ENCODE data around the gene FAM13A. TPM values are rescaled to one million over a fixed set of nuclear protein-coding genes. Genes with fewer than 3 reads are reported as not detected.

Gene FAM13A
- total and polyA plus RNA-seq, 2 experiments from 2014 or later: 19.3 to 44.2 TPM

DNA sequence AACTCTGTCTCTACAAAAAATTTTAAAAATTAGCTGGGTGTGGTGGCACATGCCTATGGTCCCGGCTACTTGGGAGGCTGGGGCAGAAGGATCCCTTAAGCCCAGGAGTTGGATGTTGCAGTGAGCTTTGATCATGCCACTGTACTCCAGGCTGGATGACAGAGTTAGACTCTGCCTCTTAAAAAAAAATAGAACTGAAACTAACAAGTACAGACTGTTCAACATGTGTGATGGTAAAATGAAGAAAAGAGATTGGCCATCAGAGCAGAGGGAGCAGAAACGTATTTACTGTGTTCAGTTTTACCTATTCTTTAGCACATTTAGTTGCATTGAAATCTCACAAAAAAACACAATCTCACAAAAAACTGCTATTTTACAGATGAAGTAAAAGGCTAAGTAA is 281.5 kb downstream of the FAM13A start:
- Histone ChIP-seq H3K79me2 (no peaks in the 10 kb centered on the region), H4K20me1 (ENCODE audit: insufficient read depth, poor library complexity, severe bottlenecking) (no peaks in the 10 kb centered on the region), H3K9me2 (replicated peaks; ENCODE audit: insufficient read depth) (no peaks in the 10 kb centered on the region), H2AFZ (no peak overlapping the region), H3K9me3 (ENCODE audit: low read depth) (no peaks in the 10 kb centered on the region), H3K36me3 (replicated peaks; ENCODE audit: insufficient read depth, low read depth) (no peaks in the 10 kb centered on the region), H3K4me1 (ENCODE audit: insufficient read depth) (no peaks in the 10 kb centered on the region), H3K27ac (no peak overlapping the region), H3K4me2 (no peak overlapping the region), H3K27me3 (no peaks in the 10 kb centered on the region), H3K4me3 (no peak overlapping the region)
- WGBS (ENCODE audit: low lambda C conversion rate, missing lambda C conversion rate): 96% methylated on average over 2 of the region's 2 CpGs
- no peak for DNase-seq (ENCODE audit: low spot score)
- no peak for TF ChIP-seq CTCF (IDR thresholded peaks at IDR 0.05; ENCODE audit: poor library complexity)
- TF ChIP-seq EZH2phosphoT487 (IDR thresholded peaks at IDR 0.05; ENCODE audit: low read depth, severe bottlenecking, unreplicated experiment): no peak
- TF ChIP-seq EZH2 (IDR thresholded peaks at IDR 0.05; ENCODE audit: borderline replicate concordance): no peak

DNA sequence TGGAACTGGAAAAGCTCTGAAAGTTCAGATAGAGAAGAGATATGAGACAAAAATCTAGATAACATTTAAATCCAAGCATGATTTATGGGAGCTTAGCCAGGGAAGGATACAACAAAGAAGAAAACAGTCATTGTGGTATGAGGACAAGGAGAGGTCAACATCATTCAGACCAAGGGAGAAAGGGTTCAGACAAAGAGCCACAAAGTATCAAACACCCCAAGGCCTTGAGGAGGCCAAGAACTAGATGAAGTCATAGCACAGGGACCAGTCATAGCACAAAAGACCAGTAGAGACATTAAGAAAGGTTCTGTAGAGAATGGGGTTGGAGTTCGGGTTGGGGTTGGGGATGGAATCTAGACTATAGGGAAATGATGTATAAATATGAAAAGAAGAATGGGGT is 282.0 kb downstream of the FAM13A start:
- Histone ChIP-seq H3K79me2 (no peaks in the 10 kb centered on the region), H3K4me2 (no peak overlapping the region), H3K4me1 (ENCODE audit: insufficient read depth) (no peaks in the 10 kb centered on the region), H3K4me3 (no peak overlapping the region), H3K36me3 (replicated peaks; ENCODE audit: insufficient read depth, low read depth) (no peaks in the 10 kb centered on the region), H3K27me3 (no peaks in the 10 kb centered on the region), H3K9me3 (ENCODE audit: low read depth) (no peaks in the 10 kb centered on the region), H3K27ac (no peak overlapping the region), H3K9me2 (replicated peaks; ENCODE audit: insufficient read depth) (no peaks in the 10 kb centered on the region), H4K20me1 (ENCODE audit: insufficient read depth, poor library complexity, severe bottlenecking) (no peaks in the 10 kb centered on the region), H2AFZ (no peak overlapping the region)
- TF ChIP-seq EZH2 (IDR thresholded peaks at IDR 0.05; ENCODE audit: borderline replicate concordance): no peak
- TF ChIP-seq CTCF (IDR thresholded peaks at IDR 0.05; ENCODE audit: poor library complexity): no peak
- TF ChIP-seq EZH2phosphoT487 (IDR thresholded peaks at IDR 0.05; ENCODE audit: low read depth, severe bottlenecking, unreplicated experiment): no peak
- no peak for DNase-seq (ENCODE audit: low spot score)
- 100% methylated on average over 1 of the region's 1 CpG for WGBS (ENCODE audit: low lambda C conversion rate, missing lambda C conversion rate)

DNA sequence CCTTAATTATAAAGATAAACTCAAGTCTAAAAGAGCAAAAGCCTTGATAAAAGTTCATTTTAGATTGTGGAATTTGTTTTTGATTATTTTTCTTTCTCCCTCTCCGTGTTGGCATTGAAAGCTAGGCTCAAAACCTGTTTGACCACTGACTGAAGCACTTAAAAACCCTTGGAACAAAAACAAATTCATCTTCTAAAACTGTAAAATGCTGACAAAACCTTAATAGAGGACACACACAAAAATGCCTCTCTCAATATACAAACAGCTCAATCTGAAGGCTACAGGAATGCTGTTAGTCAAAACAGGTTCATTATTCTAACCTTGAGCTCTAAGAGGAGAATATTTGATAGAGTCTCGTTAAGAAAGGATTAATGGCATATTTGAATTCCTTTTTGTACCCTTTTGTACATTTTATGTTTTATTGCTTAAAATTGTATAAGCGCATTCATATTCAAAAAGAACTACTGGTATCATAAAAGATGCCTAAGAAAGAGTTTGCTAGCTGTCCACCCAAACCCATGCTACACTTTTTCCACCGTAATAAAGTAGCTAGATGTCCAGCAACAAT is 285.0 kb downstream of the FAM13A start:
- Histone ChIP-seq H3K4me2 (no peak overlapping the region), H3K27me3 (no peaks in the 10 kb centered on the region), H3K9me3 (ENCODE audit: low read depth) (no peaks in the 10 kb centered on the region), H3K9me2 (replicated peaks; ENCODE audit: insufficient read depth) (no peaks in the 10 kb centered on the region), H3K4me1 (ENCODE audit: insufficient read depth) (no peaks in the 10 kb centered on the region), H3K4me3 (no peak overlapping the region), H3K79me2 (no peaks in the 10 kb centered on the region), H4K20me1 (ENCODE audit: insufficient read depth, poor library complexity, severe bottlenecking) (no peaks in the 10 kb centered on the region), H2AFZ (no peak overlapping the region), H3K27ac (no peak overlapping the region), H3K36me3 (replicated peaks; ENCODE audit: insufficient read depth, low read depth) (no peaks in the 10 kb centered on the region)
- DNase-seq (ENCODE audit: low spot score): no peak
- 80% methylated on average over 4 of the region's 4 CpGs for WGBS (ENCODE audit: low lambda C conversion rate, missing lambda C conversion rate)
- TF ChIP-seq CTCF (IDR thresholded peaks at IDR 0.05; ENCODE audit: poor library complexity) (no peak), EZH2phosphoT487 (IDR thresholded peaks at IDR 0.05; ENCODE audit: low read depth, severe bottlenecking, unreplicated experiment) (no peak), EZH2 (IDR thresholded peaks at IDR 0.05; ENCODE audit: borderline replicate concordance) (no peak)

Data from hepatocyte (in vitro differentiated cells).